ENCODE data around the gene ARHGAP45.

DNA sequence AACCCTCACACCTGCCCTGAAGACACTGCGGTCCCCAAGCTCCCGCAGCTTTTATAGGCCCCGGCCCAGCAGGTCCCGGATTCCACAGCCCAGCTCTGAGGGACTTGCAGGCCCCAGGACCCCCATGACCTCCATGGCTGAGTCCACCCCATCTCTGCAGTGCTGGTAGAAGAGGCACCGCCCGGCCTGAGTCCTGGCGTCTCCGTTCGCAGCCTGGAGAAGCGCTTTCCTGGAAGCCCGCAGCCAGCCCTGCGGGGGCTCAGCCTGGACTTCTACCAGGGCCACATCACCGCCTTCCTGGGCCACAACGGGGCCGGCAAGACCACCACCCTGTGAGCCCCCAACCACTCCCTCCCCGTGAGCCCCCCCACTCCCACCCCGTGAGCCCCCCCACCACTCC, 17.9 kb upstream of the ARHGAP45 start:
- TF ChIP-seq, protein P1, sequence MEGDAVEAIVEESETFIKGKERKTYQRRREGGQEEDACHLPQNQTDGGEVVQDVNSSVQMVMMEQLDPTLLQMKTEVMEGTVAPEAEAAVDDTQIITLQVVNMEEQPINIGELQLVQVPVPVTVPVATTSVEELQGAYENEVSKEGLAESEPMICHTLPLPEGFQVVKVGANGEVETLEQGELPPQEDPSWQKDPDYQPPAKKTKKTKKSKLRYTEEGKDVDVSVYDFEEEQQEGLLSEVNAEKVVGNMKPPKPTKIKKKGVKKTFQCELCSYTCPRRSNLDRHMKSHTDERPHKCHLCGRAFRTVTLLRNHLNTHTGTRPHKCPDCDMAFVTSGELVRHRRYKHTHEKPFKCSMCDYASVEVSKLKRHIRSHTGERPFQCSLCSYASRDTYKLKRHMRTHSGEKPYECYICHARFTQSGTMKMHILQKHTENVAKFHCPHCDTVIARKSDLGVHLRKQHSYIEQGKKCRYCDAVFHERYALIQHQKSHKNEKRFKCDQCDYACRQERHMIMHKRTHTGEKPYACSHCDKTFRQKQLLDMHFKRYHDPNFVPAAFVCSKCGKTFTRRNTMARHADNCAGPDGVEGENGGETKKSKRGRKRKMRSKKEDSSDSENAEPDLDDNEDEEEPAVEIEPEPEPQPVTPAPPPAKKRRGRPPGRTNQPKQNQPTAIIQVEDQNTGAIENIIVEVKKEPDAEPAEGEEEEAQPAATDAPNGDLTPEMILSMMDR (IDR thresholded peaks at IDR 0.05), result no peak
- TF ChIP-seq POLR2A (IDR thresholded peaks at IDR 0.05) (no peak), POLR2AphosphoS5 (IDR thresholded peaks at IDR 0.05) (no peak)
